PFSK-1 (cell line): ENCODE measurements around the gene ZBBX.

Experiments
- FOXP2 ChIP-seq: optimal IDR thresholded peaks from 2 replicates; pipeline ENCODE3; 2011; ENCODE audit warnings: borderline replicate concordance, control low read depth, inconsistent platforms; ENCODE audit not compliant: insufficient read depth; ENCODE audit errors: extremely low read length, extremely low read depth
- POLR2AphosphoS5 ChIP-seq: IDR thresholded peaks from 2 replicates; pipeline ENCODE4 v1.6.1; 2012; ENCODE audit warnings: low read depth, mild to moderate bottlenecking, control low read depth, low read length, moderate library complexity
- SIN3A ChIP-seq: IDR thresholded peaks from 2 replicates; pipeline ENCODE4 v1.6.1; 2012; ENCODE audit warnings: mild to moderate bottlenecking, low read length, moderate library complexity, borderline replicate concordance; ENCODE audit not compliant: insufficient read depth
- TAF1 ChIP-seq: IDR thresholded peaks from 2 replicates; pipeline ENCODE4 v1.6.1; 2012; ENCODE audit warnings: low read length, control low read depth, borderline replicate concordance; ENCODE audit not compliant: insufficient read depth
- TF ChIP-seq, protein P1 (sequence below), 2 experiments: IDR thresholded peaks; 2 replicates each; pipeline versions ENCODE4 v1.6.1 to v1.8.0; 2011 to 2012; ENCODE audit warnings: low read depth in 2 of 2, low read length in 2 of 2, control low read depth in 1 of 2, inconsistent platforms in 1 of 2, mild to moderate bottlenecking in 1 of 2, moderate library complexity in 1 of 2; ENCODE audit not compliant: insufficient read depth in 1 of 2

Gene ZBBX

GRCh38 chr3:167203062-167203461 is 177.0 kb downstream of the ZBBX start:
- TF ChIP-seq, protein P1, sequence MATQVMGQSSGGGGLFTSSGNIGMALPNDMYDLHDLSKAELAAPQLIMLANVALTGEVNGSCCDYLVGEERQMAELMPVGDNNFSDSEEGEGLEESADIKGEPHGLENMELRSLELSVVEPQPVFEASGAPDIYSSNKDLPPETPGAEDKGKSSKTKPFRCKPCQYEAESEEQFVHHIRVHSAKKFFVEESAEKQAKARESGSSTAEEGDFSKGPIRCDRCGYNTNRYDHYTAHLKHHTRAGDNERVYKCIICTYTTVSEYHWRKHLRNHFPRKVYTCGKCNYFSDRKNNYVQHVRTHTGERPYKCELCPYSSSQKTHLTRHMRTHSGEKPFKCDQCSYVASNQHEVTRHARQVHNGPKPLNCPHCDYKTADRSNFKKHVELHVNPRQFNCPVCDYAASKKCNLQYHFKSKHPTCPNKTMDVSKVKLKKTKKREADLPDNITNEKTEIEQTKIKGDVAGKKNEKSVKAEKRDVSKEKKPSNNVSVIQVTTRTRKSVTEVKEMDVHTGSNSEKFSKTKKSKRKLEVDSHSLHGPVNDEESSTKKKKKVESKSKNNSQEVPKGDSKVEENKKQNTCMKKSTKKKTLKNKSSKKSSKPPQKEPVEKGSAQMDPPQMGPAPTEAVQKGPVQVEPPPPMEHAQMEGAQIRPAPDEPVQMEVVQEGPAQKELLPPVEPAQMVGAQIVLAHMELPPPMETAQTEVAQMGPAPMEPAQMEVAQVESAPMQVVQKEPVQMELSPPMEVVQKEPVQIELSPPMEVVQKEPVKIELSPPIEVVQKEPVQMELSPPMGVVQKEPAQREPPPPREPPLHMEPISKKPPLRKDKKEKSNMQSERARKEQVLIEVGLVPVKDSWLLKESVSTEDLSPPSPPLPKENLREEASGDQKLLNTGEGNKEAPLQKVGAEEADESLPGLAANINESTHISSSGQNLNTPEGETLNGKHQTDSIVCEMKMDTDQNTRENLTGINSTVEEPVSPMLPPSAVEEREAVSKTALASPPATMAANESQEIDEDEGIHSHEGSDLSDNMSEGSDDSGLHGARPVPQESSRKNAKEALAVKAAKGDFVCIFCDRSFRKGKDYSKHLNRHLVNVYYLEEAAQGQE (IDR thresholded peaks at IDR 0.05; ENCODE audit: insufficient read depth in 1 of 2, low read depth in 2 of 2, low read length in 2 of 2) = no peak
- no peak for TF ChIP-seq POLR2AphosphoS5
- no peak for TF ChIP-seq TAF1
- no peak for TF ChIP-seq SIN3A
- no peak for TF ChIP-seq FOXP2

- TF ChIP-seq, protein P1 (IDR thresholded peaks at IDR 0.05; ENCODE audit: insufficient read depth in 1 of 2, low read depth in 2 of 2, low read length in 2 of 2) = no peak
- TF ChIP-seq SIN3A = no peak
- no peak for TF ChIP-seq FOXP2
- TF ChIP-seq TAF1 = no peak
- TF ChIP-seq POLR2AphosphoS5 = no peak
These were observed 181.0 kb downstream of the ZBBX start for GRCh38 chr3:167198949-167199600.
